Upper lobe of right lung (tissue), 1 donor: Measurements from ENCODE around the gene P2RX2. TPM values are rescaled to one million over a fixed set of nuclear protein-coding genes. Genes with fewer than 3 reads are reported as not detected.
A peak's percentile ranks its signal among the peaks of the same experiment; 100 is the strongest.

Source experiments
- ATAC-seq: fragments of 200-7000 bp; cut with Tn5 transposase; one replicate; pipeline ENCODE4 v1.9.1; 2020; ENCODE audit warnings: mild to moderate bottlenecking, moderate library complexity
- DNase-seq: peaks from one replicate; pipeline ENCODE4 v3.0.0-alpha.2; 2020
- H3K27ac ChIP-seq: fragments of 200-600 bp; one replicate; pipeline ENCODE4 v1.8.0; 2022
- H3K27me3 ChIP-seq: fragments of 200-600 bp; one replicate; pipeline ENCODE4 v1.8.0; 2022; ENCODE audit warnings: mild to moderate bottlenecking
- H3K36me3 ChIP-seq: fragments of 200-600 bp; one replicate; pipeline ENCODE4 v1.8.0; 2022
- H3K4me1 ChIP-seq: fragments of 200-600 bp; one replicate; pipeline ENCODE4 v1.8.0; 2022
- H3K4me3 ChIP-seq: fragments of 200-600 bp; one replicate; pipeline ENCODE4 v1.8.0; 2022; ENCODE audit warnings: mild to moderate bottlenecking
- H3K9me3 ChIP-seq: fragments of 200-600 bp; one replicate; pipeline ENCODE4 v1.8.0; 2022
- intact Hi-C: fragments of 100-400 bp; cut with DNase I; formaldehyde crosslinking; loops from one replicate; pipeline ENCODE4 v1.11.0; 2022
- total RNA-seq: library from RNA; stranded (reverse); fragmentation: NEBNext Ultra II Directional; extraction: Animal tissue kit (Norgen Biotek cat#: 25700); gene quantifications from one replicate; pipeline ENCODE4 v1.2.1, GENCODE V29; 2021
- TF ChIP-seq, protein P1 (sequence below): fragments of 200-600 bp; IDR thresholded peaks from one replicate; pipeline ENCODE4 v1.8.0; 2022; ENCODE audit warnings: antibody characterized with exemption
- donor health status: DM: no; HTN: yes; CAD: no; lungs with severe emphysema.

Gene P2RX2
- total RNA-seq, 1 donor from 2014 or later, result 0.55 TPM

DNA sequence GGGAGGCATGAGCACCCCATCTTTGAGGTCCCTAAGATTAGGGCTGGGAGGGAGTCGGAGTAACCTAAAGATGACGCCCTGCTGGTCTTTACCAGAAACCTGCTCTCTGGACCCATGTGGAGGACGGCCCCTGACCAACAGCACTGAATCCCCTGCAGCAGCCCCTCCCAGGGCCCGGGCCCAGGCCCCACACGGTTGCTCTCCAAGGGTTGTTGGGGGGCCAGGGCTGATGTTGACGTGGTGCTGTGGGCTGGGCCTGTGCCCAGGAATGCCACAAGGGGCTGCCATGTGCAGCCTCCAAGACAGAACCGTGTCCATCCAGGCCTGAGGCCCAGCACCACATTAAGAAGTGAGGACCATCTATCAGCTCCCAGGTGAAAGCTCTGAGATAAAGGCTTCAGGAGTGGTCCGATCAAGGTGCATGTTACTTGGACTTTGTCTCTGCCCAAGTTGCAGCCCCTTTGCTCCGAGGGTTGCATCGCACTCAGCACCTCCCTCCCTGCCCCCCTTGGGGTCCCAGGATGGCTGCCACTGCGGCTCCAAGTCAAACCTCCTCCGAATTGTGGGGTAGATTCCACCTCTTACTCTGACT, 37.8 kb upstream of the P2RX2 start:
- no peak overlapping the region for H3K4me3 ChIP-seq
- TF ChIP-seq, protein P1, sequence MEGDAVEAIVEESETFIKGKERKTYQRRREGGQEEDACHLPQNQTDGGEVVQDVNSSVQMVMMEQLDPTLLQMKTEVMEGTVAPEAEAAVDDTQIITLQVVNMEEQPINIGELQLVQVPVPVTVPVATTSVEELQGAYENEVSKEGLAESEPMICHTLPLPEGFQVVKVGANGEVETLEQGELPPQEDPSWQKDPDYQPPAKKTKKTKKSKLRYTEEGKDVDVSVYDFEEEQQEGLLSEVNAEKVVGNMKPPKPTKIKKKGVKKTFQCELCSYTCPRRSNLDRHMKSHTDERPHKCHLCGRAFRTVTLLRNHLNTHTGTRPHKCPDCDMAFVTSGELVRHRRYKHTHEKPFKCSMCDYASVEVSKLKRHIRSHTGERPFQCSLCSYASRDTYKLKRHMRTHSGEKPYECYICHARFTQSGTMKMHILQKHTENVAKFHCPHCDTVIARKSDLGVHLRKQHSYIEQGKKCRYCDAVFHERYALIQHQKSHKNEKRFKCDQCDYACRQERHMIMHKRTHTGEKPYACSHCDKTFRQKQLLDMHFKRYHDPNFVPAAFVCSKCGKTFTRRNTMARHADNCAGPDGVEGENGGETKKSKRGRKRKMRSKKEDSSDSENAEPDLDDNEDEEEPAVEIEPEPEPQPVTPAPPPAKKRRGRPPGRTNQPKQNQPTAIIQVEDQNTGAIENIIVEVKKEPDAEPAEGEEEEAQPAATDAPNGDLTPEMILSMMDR, result no peak
- no peaks in the 10 kb centered on the region for H3K9me3 ChIP-seq
- no peak overlapping the region for H3K27ac ChIP-seq
- no peak for ATAC-seq
- intact Hi-C loops, result no loop called here
- no peaks in the 10 kb centered on the region for H3K4me1 ChIP-seq
- no peak for DNase-seq
- peaks cover 23% of the 10 kb centered on the region for H3K36me3 ChIP-seq
- H3K27me3 ChIP-seq, result no peaks in the 10 kb centered on the region

- no peaks in the 10 kb centered on the region for H3K27me3 ChIP-seq
- no peak for ATAC-seq
- no peak overlapping the region for H3K4me3 ChIP-seq
- no peaks in the 10 kb centered on the region for H3K9me3 ChIP-seq
- intact Hi-C loops, result no loop called here
- DNase-seq, result no peak
- peaks cover 19% of the 10 kb centered on the region for H3K36me3 ChIP-seq
- TF ChIP-seq, protein P1, result no peak
- H3K4me1 ChIP-seq, result no peaks in the 10 kb centered on the region
- no peak overlapping the region for H3K27ac ChIP-seq
These were observed 37.1 kb upstream of the P2RX2 start for GRCh38 chr12:132581348-132582057.

DNA sequence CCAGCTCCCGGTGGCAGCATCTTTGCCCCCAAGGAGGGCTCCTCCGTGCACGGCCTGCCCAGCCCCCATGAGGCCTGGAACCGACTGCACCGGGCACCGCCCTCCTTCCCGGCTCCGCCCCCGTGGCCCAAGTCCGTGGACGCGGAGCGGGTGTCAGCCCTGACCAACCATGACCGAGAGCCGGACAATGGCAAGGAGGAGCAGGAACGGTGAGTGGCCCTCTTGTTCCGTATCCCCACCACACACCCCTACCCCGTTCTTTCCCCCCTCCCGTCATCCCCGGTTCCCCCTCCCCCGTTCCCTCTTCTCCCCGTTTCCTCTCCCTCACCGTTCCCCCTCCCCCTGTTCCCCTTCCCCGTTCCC, 36.5 kb upstream of the P2RX2 start:
- Histone ChIP-seq H3K4me1 (no peaks in the 10 kb centered on the region), H3K4me3 (no peak overlapping the region), H3K27ac (no peak overlapping the region), H3K36me3 (peaks cover 14% of the 10 kb centered on the region), H3K9me3 (no peaks in the 10 kb centered on the region), H3K27me3 (no peaks in the 10 kb centered on the region)
- intact Hi-C loops, result no loop called here
- no peak for DNase-seq
- peak; percentile 5 for ATAC-seq
- TF ChIP-seq, protein P1, result no peak

DNA sequence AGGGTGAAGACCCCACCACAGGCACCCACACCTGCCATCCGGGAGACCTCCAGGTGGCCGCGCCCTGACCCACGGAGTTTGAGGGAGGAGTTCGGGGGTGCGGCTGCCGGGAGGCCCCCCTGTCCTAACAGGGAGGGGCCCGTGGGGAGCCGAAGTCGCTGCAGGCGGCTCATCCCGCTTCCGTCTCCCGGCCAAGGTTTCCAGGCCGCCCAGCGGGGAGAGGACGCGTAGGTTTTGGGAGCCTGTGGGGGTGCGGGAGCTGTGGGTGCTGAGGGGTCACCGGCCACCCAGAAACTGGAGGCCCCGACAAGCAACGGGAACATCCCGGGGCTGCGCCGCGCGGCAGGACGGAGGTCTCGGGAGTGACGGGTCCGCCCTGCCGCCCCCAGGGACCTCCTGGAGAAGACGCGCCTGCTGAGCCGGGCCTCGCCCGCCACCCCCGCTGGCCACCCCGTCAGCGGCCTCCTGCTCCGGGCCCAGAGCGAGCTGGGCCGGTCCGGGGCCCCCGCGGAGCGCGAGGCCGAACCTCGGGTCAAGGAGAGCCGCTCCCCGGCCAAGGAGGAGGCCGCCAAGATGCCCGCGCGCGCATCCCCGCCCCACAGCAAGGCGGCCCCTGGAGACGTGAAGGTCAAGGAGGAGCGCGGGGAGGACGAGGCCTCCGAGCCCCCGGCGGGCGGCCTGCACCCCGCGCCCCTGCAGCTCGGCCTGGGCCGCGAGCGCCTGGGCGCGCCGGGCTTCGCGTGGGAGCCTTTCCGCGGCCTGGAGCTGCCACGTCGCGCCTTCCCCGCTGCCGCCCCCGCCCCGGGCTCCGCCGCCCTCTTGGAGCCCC, 35.8 kb upstream of the P2RX2 start:
- peak overlapping the region; percentile 23 for H3K4me3 ChIP-seq
- TF ChIP-seq, protein P1, result no peak
- H3K36me3 ChIP-seq, result peaks cover 6% of the 10 kb centered on the region
- DNase-seq (no peak), ATAC-seq (no peak)
- H3K9me3 ChIP-seq, result no peaks in the 10 kb centered on the region
- H3K27ac ChIP-seq, result no peak overlapping the region
- no peaks in the 10 kb centered on the region for H3K4me1 ChIP-seq
- H3K27me3 ChIP-seq, result no peaks in the 10 kb centered on the region
- intact Hi-C loops, result no loop called here

DNA sequence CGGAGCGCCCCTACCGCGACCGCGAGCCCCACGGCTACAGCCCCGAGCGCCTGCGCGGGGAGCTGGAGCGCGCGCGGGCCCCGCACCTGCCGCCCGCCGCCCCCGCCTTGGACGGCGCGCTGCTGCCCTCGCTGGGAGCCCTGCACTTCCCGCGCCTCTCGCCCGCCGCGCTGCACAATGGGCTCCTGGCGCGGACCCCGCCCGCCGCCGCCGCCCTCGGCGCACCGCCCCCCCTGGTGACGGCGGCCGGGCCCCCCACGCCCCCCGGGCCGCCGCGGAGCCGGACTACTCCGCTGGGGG, 35.2 kb upstream of the P2RX2 start:
- Histone ChIP-seq H3K36me3 (peaks cover 6% of the 10 kb centered on the region), H3K9me3 (no peaks in the 10 kb centered on the region), H3K4me3 (no peak overlapping the region), H3K27ac (no peak overlapping the region), H3K4me1 (no peaks in the 10 kb centered on the region), H3K27me3 (no peaks in the 10 kb centered on the region)
- TF ChIP-seq, protein P1, result no peak
- no peak for ATAC-seq
- no peak for DNase-seq
- intact Hi-C loops, result no loop called here
